Activated CD4-positive, alpha-beta T cell treated with anti-CD3 and anti-CD28 coated beads for 4 hours (primary cell): ENCODE measurements around the gene FZR1.
"Not testable (repeated sequence)": the region's sequence is repeated elsewhere in the genome, so short reads cannot be mapped to it uniquely, and the experiment has no call there.

Experiments used
- DNase-seq, 2 donors: peaks; one replicate each; pipeline ENCODE4 v3.0.0-alpha.2; 2020

Gene FZR1

DNA sequence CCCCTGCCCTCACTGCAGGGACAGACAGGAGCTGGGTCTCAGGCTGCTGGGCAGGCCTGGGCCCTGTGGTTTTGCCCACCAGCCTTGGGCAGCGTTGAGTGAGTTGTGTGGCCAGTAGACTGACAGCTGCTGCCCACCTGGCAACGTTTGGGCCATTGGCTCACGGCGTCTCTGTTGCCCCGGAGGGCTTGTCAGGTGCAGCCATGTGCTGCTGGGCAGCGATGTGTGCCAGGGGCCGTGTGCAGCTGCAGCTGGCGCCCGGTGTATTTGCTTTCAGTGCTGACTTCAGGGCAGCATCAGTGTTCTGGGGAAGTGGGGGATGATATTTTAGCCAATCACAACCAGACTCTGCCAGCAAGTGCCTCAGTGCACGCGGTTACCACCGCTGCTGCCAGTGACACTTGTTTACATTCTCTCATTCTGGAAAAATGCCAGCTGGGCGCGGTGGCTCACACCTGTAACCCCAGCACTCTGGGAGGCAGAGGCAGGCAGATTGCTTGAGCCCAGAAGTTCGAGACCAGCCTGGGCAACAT, 10.6 kb downstream of the FZR1 start:
- DNase-seq, result no peak

- DNase-seq, result no peak
Observed at GRCh38 chr19:3517638-3518037, 11.5 kb downstream of the FZR1 start.

GRCh38 chr19:3518255-3518654, 12.1 kb downstream of the FZR1 start:
- DNase-seq, result no peak

DNA sequence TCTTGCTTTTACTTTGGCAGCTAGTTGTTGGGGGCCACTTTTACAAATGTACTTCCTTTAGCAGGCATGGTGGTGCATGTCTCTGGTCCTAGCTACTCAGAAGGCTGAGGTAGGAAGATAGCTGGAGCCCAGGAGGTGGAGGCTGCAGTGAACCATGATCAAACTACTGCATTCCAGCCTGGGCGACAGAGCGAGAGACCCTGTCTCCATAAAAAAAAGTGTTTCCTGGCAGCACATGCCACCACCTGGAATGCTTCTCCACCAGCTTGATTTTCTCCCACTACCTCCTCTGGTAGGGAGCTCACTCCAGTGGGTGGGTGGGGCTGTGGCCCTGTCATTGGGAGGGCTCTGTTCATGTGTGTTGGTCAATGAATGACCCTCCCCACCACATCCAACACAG, 12.5 kb downstream of the FZR1 start:
- DNase-seq, result no peak

DNA sequence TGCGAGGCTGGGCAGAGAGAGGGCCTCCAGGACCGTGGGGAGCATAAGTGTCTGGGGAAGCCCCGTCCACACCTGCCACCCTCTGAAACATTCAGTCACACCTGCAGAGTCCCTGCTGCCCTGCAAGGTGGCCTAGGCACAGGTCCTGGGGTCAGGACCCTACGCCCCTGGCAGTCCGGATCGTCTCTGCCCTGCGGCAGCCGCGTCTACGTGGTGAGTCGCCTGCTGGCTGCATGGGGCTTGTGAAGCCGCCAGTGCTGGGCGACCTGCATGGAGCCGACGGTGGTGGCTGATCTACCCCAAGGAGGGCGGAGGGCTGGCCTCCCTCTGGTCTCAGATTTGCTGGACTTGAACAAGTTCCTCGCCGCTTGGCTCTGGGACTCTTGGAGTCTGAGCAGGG, 13.0 kb downstream of the FZR1 start:
- no peak for DNase-seq

- DNase-seq, result no peak
Observed at GRCh38 chr19:3520166-3521103, 14.3 kb downstream of the FZR1 start.

DNA sequence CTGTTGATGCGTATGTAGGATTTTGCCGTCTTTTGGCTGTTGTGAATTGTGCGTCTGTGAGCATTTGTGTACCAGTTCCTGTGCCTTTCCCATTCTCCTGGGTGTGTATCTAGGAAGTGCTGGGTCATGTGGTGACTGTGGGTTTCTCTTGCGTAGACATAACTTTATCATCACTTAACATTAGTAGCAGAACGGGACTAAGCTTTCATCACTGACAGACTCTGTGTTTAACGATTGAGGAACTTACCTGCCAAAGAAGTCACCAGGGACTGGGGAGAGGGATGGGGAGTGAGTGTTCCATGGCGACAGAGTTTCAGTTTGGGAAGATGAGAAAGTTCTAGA, 15.0 kb downstream of the FZR1 start:
- DNase-seq, result no peak

DNA sequence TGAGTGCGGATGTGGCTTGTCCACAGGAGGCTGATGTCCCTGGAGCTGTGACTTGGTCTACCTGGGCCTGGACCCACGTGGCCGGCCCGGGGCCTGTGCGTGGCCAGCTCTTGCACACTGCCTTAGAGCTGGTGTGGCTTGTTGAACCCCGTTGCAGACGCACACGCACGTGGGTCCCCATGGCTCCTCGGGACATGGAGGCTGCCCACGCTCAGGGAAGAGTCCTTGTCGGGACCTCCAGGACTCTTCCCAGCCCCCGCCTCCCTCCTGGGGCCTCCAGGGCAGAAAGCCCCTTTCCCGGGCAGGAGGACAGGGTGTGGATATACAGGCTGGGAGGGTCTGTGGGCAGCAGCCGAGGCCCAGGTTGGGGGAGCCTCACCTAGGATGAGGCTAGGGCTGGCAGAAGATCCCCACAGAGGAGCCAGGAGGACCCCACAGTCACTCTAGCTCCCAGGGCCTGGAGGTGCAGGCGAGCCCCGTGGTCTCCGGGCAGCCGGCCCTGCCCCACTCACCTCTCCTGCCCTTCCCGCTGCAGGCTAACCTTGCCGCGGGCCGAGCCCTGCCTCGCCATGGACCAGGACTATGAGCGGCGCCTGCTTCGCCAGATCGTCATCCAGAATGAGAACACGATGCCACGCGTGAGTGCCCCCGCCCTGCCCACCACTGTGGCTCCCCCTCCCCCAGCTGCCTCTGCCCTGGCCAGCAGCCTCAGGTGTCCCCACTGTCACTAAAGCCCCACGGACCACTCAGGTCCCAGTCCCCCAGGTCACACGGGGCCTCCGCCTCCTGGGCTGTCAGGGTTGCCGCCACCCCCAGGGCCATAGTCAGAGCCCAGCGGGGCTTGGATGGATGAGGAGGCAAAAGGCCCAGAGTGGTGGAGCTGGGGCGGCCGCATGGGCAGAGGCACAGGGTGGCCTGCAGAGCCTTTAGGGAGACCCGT, 16.6 kb downstream of the FZR1 start:
- DNase-seq, result no peak

DNA sequence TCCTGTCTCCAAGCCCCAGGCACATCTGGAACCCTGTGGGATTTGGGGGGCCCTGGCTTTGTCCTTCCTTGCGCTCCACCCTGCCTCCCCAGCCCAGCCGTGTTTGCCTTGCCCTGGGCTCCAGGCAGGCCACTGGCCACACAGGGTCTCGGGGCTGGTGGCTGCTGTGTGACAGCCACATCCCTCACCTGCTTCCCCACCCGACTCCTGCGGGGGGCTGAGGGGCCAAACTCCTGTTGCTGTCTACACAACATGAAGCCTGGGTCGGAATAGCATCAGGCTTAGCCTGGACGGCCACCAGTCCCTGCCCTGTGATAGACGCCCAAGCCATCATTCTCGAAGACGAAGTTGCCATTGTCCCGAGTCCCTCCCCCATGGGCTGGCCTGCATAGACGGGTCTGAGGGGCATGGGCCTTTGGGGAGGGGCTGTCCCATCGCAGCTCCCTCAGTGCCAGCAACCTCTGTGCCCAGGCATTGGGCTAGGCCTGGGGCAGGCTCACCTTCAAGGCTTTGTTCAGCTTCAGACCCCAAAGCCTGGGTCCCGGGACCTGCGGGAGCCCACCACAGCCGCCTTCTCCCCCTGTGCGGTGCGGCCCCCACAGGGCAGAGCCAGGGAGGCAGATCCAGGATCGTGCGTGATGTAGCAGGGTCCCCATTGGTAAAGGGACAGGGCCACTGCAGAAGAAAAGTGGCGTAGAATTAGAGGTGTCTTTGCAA, 17.4 kb downstream of the FZR1 start:
- no peak for DNase-seq

GRCh38 chr19:3524078-3524842, 18.1 kb downstream of the FZR1 start:
- no peak for DNase-seq

GRCh38 chr19:3524904-3525451, 18.9 kb downstream of the FZR1 start:
- DNase-seq, result no peak

DNA sequence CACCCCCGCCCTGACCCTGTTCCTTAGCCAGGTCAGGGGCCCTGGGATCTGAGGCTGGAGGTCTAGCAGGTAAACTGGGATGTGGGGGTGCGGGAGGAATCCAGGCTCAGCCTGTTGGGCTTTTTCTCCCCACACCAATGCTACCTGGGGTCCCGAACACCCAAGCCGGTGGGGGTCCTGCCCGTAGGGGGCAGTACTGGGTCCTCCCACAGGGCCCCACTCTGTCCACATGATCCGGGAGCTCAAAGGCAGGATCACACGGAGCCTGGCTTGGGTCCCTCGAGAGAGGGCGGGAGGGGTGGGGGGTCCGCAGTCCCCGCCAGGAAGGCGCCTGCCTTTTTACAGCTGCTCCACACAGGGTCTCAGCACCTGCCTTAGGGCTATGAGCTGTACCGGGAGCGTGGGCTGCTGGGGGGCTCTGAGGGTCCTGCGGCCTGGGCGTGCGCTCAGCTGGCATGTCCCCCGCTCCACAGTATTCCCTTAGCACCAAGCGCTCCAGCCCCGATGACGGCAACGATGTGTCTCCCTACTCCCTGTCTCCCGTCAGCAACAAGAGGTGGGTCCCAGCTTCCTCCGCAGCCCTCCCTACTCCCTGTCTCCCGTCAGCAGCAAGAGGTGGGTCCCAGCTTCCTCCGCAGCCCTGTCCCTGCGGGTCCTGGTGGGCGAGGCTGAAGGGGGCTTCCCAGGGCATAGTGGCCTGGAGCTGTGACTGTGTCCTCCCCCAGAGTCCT, 20.6 kb downstream of the FZR1 start:
- DNase-seq, result no peak

- DNase-seq, result no peak
Observed at GRCh38 chr19:3527238-3527910, 21.3 kb downstream of the FZR1 start.

- no peak for DNase-seq
Observed at GRCh38 chr19:3528080-3528479, 22.0 kb downstream of the FZR1 start.

GRCh38 chr19:3528539-3529211, 22.6 kb downstream of the FZR1 start:
- no peak for DNase-seq

- DNase-seq, result not testable (repeated sequence)
Observed at GRCh38 chr19:3529299-3529698, 23.2 kb downstream of the FZR1 start.

DNA sequence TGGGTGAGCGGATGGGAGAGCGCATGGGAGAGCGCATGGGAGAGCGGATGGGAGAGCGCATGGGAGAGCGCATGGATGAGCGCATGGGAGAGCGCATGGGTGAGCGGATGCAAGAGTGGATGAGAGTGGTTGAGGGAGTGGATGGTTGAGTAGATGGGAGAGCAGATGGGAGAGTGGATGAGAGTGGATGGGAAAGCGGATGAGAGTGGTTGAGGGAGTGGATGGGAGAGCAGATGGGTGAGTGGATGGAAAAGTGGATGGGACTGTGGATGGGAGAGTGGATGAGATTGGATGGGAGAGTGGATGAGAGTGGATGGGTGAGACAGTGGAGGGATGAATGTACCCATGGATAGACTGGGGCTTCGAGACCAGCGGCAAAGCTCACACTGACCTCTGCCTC, 24.3 kb downstream of the FZR1 start:
- no peak for DNase-seq

GRCh38 chr19:3531716-3532115, 25.6 kb downstream of the FZR1 start:
- DNase-seq, result no peak

DNA sequence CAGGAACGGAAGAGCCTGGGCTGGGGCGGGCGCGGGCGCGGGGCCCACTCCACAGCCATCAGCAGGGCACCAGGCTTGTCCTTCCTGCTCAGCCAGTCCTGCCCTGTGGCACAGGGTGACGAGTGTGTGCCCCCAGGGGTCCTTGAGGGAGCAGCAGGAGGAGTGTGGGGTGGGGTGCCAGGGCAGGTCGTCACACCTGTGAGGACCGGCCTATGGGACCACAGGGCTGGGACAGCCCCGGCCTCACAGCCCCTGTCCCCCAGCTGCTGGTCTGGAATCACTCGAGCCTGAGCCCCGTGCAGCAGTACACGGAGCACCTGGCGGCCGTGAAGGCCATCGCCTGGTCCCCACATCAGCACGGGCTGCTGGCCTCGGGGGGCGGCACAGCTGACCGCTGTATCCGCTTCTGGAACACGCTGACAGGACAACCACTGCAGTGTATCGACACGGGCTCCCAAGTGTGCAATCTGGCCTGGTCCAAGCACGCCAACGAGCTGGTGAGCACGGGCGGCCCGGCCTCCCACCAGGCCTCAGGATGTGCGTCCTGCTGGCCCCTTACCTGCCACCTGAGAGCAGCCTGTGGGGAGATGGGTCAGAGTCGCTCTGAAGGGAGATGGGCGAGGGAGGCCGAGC, 26.2 kb downstream of the FZR1 start:
- no peak for DNase-seq
